SU-DHL-6 (cell line): ENCODE results near the gene HPCAL4.

Experiments used
- H2AFZ ChIP-seq: fragments of 200-600 bp; sonication (generic); 2 replicates; pipeline ENCODE4 v1.6.1; 2014; ENCODE audit warnings: low read depth, mild to moderate bottlenecking, moderate library complexity, mixed read lengths, antibody characterized with exemption, low read length; ENCODE audit not compliant: severe bottlenecking
- H3F3A ChIP-seq: fragments of 200-600 bp; shearing (Covaris generic); 2 replicates; pipeline ENCODE4 v1.6.0; 2016; ENCODE audit warnings: antibody characterized with exemption, mild to moderate bottlenecking; ENCODE audit not compliant: insufficient read depth
- H3K27ac ChIP-seq: fragments of 200-600 bp; sonication (generic); 2 replicates; pipeline ENCODE4 v1.5.1; 2016; ENCODE audit warnings: low read depth, mild to moderate bottlenecking, low read length, moderate library complexity, mixed read lengths
- H3K27me3 ChIP-seq: fragments of 200-600 bp; sonication (generic), shearing (Covaris generic); 2 replicates; pipeline ENCODE4 v1.6.0; 2014; ENCODE audit warnings: mild to moderate bottlenecking, low read length
- H3K36me3 ChIP-seq: fragments of 200-600 bp; sonication (generic); 2 replicates; pipeline ENCODE4 v1.6.1; 2014; ENCODE audit warnings: mild to moderate bottlenecking, low read length, mixed read lengths
- H3K4me2 ChIP-seq: fragments of 300-600, 200-600 bp; shearing (Covaris generic), sonication (generic); 2 replicates; pipeline ENCODE4 v1.6.0; 2014; ENCODE audit warnings: low read length, low read depth, mild to moderate bottlenecking; ENCODE audit not compliant: poor library complexity, severe bottlenecking
- H3K4me3 ChIP-seq: fragments of 200-600 bp; sonication (generic); 2 replicates; pipeline ENCODE4 v1.5.1; 2014; ENCODE audit warnings: antibody characterized with exemption, low read length, mild to moderate bottlenecking, mixed read lengths; ENCODE audit not compliant: insufficient read depth, poor library complexity, severe bottlenecking
- H3K79me2 ChIP-seq: fragments of 200-600 bp; sonication (generic); 2 replicates; pipeline ENCODE4 v1.6.1; 2014; ENCODE audit warnings: mild to moderate bottlenecking, low read length, moderate library complexity; ENCODE audit not compliant: insufficient read depth
- H3K9ac ChIP-seq: fragments of 200-600 bp; sonication (generic); 2 replicates; pipeline ENCODE4 v1.7.0; 2014; ENCODE audit warnings: mild to moderate bottlenecking, low read length
- H3K9me2 ChIP-seq: fragments of 200-600 bp; sonication (generic); replicated peaks from 2 replicates; pipeline ENCODE4 v1.6.1; 2014; ENCODE audit warnings: low read length; ENCODE audit not compliant: insufficient read depth
- H3K9me3 ChIP-seq: fragments of 200-600 bp; sonication (generic); 2 replicates; pipeline ENCODE4 v1.6.1; 2014; ENCODE audit warnings: low read length, mixed read lengths; ENCODE audit not compliant: insufficient read depth
- H4K20me1 ChIP-seq: fragments of 200-600 bp; sonication (generic); 2 replicates; pipeline ENCODE4 v1.6.1; 2014; ENCODE audit warnings: low read depth, mild to moderate bottlenecking, antibody characterized with exemption, low read length, moderate library complexity, mixed read lengths
- CTCF ChIP-seq: fragments of 200-600 bp; sonication (generic); IDR thresholded peaks from one replicate; pipeline ENCODE4 v1.5.1; 2017; ENCODE audit warnings: antibody characterized with exemption, mild to moderate bottlenecking, low read length, moderate library complexity; ENCODE audit not compliant: insufficient read depth, poor library complexity, severe bottlenecking
- EZH2phosphoT487 ChIP-seq: fragments of 200-600 bp; sonication (generic), shearing (Covaris generic); conservative IDR thresholded peaks from 2 replicates; pipeline ENCODE4 v1.6.1; 2018; ENCODE audit warnings: mild to moderate bottlenecking, antibody characterized with exemption, low read length, moderate library complexity, mixed read lengths

Gene HPCAL4

GRCh38 chr1:39721664-39722063 lies 30.4 kb upstream of the HPCAL4 start:
- H3K9me2 ChIP-seq = no peaks in the 10 kb centered on the region
- H3K36me3 ChIP-seq = no peaks in the 10 kb centered on the region
- no peak overlapping the region for H3K9ac ChIP-seq
- no peak overlapping the region for H3K27ac ChIP-seq
- no peaks in the 10 kb centered on the region for H4K20me1 ChIP-seq
- H3K4me3 ChIP-seq = no peak overlapping the region
- H3K9me3 ChIP-seq = no peaks in the 10 kb centered on the region
- no peak overlapping the region for H2AFZ ChIP-seq
- no peaks in the 10 kb centered on the region for H3K79me2 ChIP-seq
- TF ChIP-seq EZH2phosphoT487 = no peak
- TF ChIP-seq CTCF = no peak
- no peaks in the 10 kb centered on the region for H3F3A ChIP-seq
- H3K27me3 ChIP-seq = no peaks in the 10 kb centered on the region
- H3K4me2 ChIP-seq = no peak overlapping the region

GRCh38 chr1:39720094-39720999 lies 29.1 kb upstream of the HPCAL4 start:
- no peaks in the 10 kb centered on the region for H4K20me1 ChIP-seq
- H2AFZ ChIP-seq = peak overlapping the region; percentile 31
- no peaks in the 10 kb centered on the region for H3K27me3 ChIP-seq
- no peak overlapping the region for H3K4me3 ChIP-seq
- no peak overlapping the region for H3K9ac ChIP-seq
- no peak overlapping the region for H3K27ac ChIP-seq
- no peaks in the 10 kb centered on the region for H3F3A ChIP-seq
- peak; percentile 68 for TF ChIP-seq CTCF
- no peak for TF ChIP-seq EZH2phosphoT487
- H3K9me2 ChIP-seq = no peaks in the 10 kb centered on the region
- no peaks in the 10 kb centered on the region for H3K9me3 ChIP-seq
- no peaks in the 10 kb centered on the region for H3K36me3 ChIP-seq
- no peak overlapping the region for H3K4me2 ChIP-seq
- no peaks in the 10 kb centered on the region for H3K79me2 ChIP-seq

- H3K9me2 ChIP-seq = no peaks in the 10 kb centered on the region
- no peak overlapping the region for H3K4me3 ChIP-seq
- H3K79me2 ChIP-seq = no peaks in the 10 kb centered on the region
- no peaks in the 10 kb centered on the region for H3F3A ChIP-seq
- H2AFZ ChIP-seq = no peak overlapping the region
- H3K27ac ChIP-seq = no peak overlapping the region
- H3K27me3 ChIP-seq = no peaks in the 10 kb centered on the region
- no peaks in the 10 kb centered on the region for H3K9me3 ChIP-seq
- no peak overlapping the region for H3K9ac ChIP-seq
- H3K4me2 ChIP-seq = no peak overlapping the region
- H4K20me1 ChIP-seq = no peaks in the 10 kb centered on the region
- no peaks in the 10 kb centered on the region for H3K36me3 ChIP-seq
- TF ChIP-seq CTCF = no peak
- no peak for TF ChIP-seq EZH2phosphoT487
Measured at GRCh38 chr1:39717809-39718208, 26.6 kb upstream of the HPCAL4 start.
